SK-N-SH treated with all-trans-retinoic acid at 6 μM for 48 hours (cell line): ENCODE data around the gene FNDC1.

ENCODE experiments used
- ATAC-seq: fragments of 200-7000 bp; cut with Tn5 transposase; 3 replicates; pipeline ENCODE4 v1.9.1; 2020; ENCODE audit warnings: mild to moderate bottlenecking, moderate library complexity
- ARNTL ChIP-seq: fragments of 450-650 bp; formaldehyde crosslinking; IDR thresholded peaks from 2 replicates; pipeline ENCODE4 v1.5.0; 2020; ENCODE audit warnings: low read depth, mild to moderate bottlenecking, moderate library complexity, borderline replicate concordance
- BACH2 ChIP-seq: fragments of 250-450 bp; sonication (Bioruptor Pico); IDR thresholded peaks from 2 replicates; pipeline ENCODE4 v1.9.0; 2021; ENCODE audit warnings: mild to moderate bottlenecking, borderline replicate concordance
- CSDC2 ChIP-seq: fragments of 250-450 bp; sonication (Bioruptor Pico); IDR thresholded peaks from 2 replicates; pipeline ENCODE4 v1.5.0; 2020; ENCODE audit warnings: mild to moderate bottlenecking, moderate library complexity
- CSRNP3 ChIP-seq: fragments of 250-450 bp; sonication (Bioruptor Pico); IDR thresholded peaks from 2 replicates; pipeline ENCODE4 v1.5.1; 2021; ENCODE audit warnings: mild to moderate bottlenecking, moderate library complexity
- ESRRG ChIP-seq: fragments of 250-450 bp; sonication (Bioruptor Pico); IDR thresholded peaks from 2 replicates; pipeline ENCODE4 v1.6.1; 2021; ENCODE audit warnings: mild to moderate bottlenecking
- GLIS3 ChIP-seq: fragments of 250-450 bp; sonication (Bioruptor Pico); IDR thresholded peaks from 2 replicates; pipeline ENCODE4 v1.5.0; 2020; ENCODE audit warnings: mild to moderate bottlenecking, moderate library complexity
- OSR1 ChIP-seq: fragments of 250-450 bp; sonication (Bioruptor Pico); IDR thresholded peaks from 2 replicates; pipeline ENCODE4 v1.8.0; 2022; ENCODE audit warnings: moderate library complexity, mild to moderate bottlenecking, inconsistent platforms
- PATZ1 ChIP-seq: fragments of 250-450 bp; sonication (Bioruptor Pico); IDR thresholded peaks from 2 replicates; pipeline ENCODE4 v1.8.0; 2020; ENCODE audit warnings: mild to moderate bottlenecking, moderate library complexity, borderline replicate concordance
- POU6F1 ChIP-seq: fragments of 250-450 bp; sonication (Bioruptor Pico); IDR thresholded peaks from 2 replicates; pipeline ENCODE4 v1.8.0; 2021; ENCODE audit warnings: low read depth, mild to moderate bottlenecking, moderate library complexity, borderline replicate concordance
- PPARA ChIP-seq: fragments of 250-450 bp; sonication (Bioruptor Pico); IDR thresholded peaks from 2 replicates; pipeline ENCODE4 v1.5.0; 2020; ENCODE audit warnings: mild to moderate bottlenecking, borderline replicate concordance
- RARB ChIP-seq: fragments of 250-450 bp; sonication (Bioruptor Pico); IDR thresholded peaks from 2 replicates; pipeline ENCODE4 v1.8.0; 2021; ENCODE audit warnings: mild to moderate bottlenecking, moderate library complexity
- TCF4 ChIP-seq: fragments of 250-450 bp; sonication (Bioruptor Pico); IDR thresholded peaks from 2 replicates; pipeline ENCODE4 v1.8.0; 2021; ENCODE audit warnings: mild to moderate bottlenecking, moderate library complexity, borderline replicate concordance
- TOX ChIP-seq: fragments of 250-450 bp; sonication (Bioruptor Pico); IDR thresholded peaks from 2 replicates; pipeline ENCODE4 v1.8.0; 2021; ENCODE audit warnings: mild to moderate bottlenecking, moderate library complexity, borderline replicate concordance
- TSHZ2 ChIP-seq: fragments of 250-450 bp; sonication (Bioruptor Pico); IDR thresholded peaks from 2 replicates; pipeline ENCODE4 v1.5.0; 2020; ENCODE audit warnings: mild to moderate bottlenecking, moderate library complexity
- ZC3H10 ChIP-seq: fragments of 250-450 bp; sonication (Bioruptor Pico); IDR thresholded peaks from 2 replicates; pipeline ENCODE4 v1.5.1; 2021; ENCODE audit warnings: mild to moderate bottlenecking, moderate library complexity
- ZFP3 ChIP-seq: fragments of 250-450 bp; sonication (Bioruptor Pico); IDR thresholded peaks from 2 replicates; pipeline ENCODE4 v1.5.0; 2020; ENCODE audit warnings: mild to moderate bottlenecking, moderate library complexity
- ZFP30 ChIP-seq: fragments of 450-650 bp; formaldehyde crosslinking; IDR thresholded peaks from 2 replicates; pipeline ENCODE4 v1.5.0; 2022; ENCODE audit warnings: mild to moderate bottlenecking, moderate library complexity
- ZNF565 ChIP-seq: fragments of 450-650 bp; formaldehyde crosslinking; conservative IDR thresholded peaks from 2 replicates; pipeline ENCODE4 v1.5.0; 2020; ENCODE audit warnings: low read depth, mild to moderate bottlenecking, moderate library complexity
- ZNF70 ChIP-seq: fragments of 450-650 bp; formaldehyde crosslinking; IDR thresholded peaks from 2 replicates; pipeline ENCODE4 v1.5.0; 2020; ENCODE audit warnings: mild to moderate bottlenecking, moderate library complexity
- ZNF8 ChIP-seq: fragments of 450-650 bp; formaldehyde crosslinking; IDR thresholded peaks from 2 replicates; pipeline ENCODE4 v1.5.0; 2020; ENCODE audit warnings: mild to moderate bottlenecking, moderate library complexity

The FNDC1 gene

GRCh38 chr6:159126590-159126989, 42.6 kb upstream of the FNDC1 start (continued):
- TF ChIP-seq ARNTL (CRISPR knock-in tag): no peak
- TF ChIP-seq ZNF70 (CRISPR knock-in tag): no peak
- no peak for TF ChIP-seq TSHZ2 (CRISPR knock-in tag)
- no peak for TF ChIP-seq TCF4
- no peak for TF ChIP-seq OSR1 (CRISPR knock-in tag)
- TF ChIP-seq RARB (CRISPR knock-in tag): no peak
- no peak for TF ChIP-seq ZFP3 (CRISPR knock-in tag)
- no peak for TF ChIP-seq BACH2 (CRISPR knock-in tag)

- TF ChIP-seq CSDC2 (CRISPR knock-in tag): no peak
- TF ChIP-seq ZFP30 (CRISPR knock-in tag): no peak
- TF ChIP-seq PATZ1 (CRISPR knock-in tag): no peak
- TF ChIP-seq ZNF565 (CRISPR knock-in tag): no peak
- no peak for TF ChIP-seq RARB (CRISPR knock-in tag)
- TF ChIP-seq TSHZ2 (CRISPR knock-in tag): no peak
- no peak for TF ChIP-seq OSR1 (CRISPR knock-in tag)
- no peak for TF ChIP-seq ESRRG
- ATAC-seq: no peak
Observed at GRCh38 chr6:159127701-159128100, 41.5 kb upstream of the FNDC1 start.

- no peak for ATAC-seq
- no peak for TF ChIP-seq ZFP30 (CRISPR knock-in tag)
- no peak for TF ChIP-seq ZC3H10 (CRISPR knock-in tag)
- TF ChIP-seq TOX (CRISPR knock-in tag): no peak
- no peak for TF ChIP-seq POU6F1 (CRISPR knock-in tag)
- no peak for TF ChIP-seq PPARA (CRISPR knock-in tag)
- no peak for TF ChIP-seq PATZ1 (CRISPR knock-in tag)
- TF ChIP-seq ZFP3 (CRISPR knock-in tag): no peak
- no peak for TF ChIP-seq ZNF8 (CRISPR knock-in tag)
- TF ChIP-seq BACH2 (CRISPR knock-in tag): no peak
- TF ChIP-seq CSRNP3 (CRISPR knock-in tag): no peak
- no peak for TF ChIP-seq GLIS3 (CRISPR knock-in tag)
- no peak for TF ChIP-seq ZNF565 (CRISPR knock-in tag)
- no peak for TF ChIP-seq ZNF70 (CRISPR knock-in tag)
- TF ChIP-seq ESRRG: no peak
Observed at GRCh38 chr6:159128978-159129377, 40.2 kb upstream of the FNDC1 start.
